Neural progenitor cell (in vitro differentiated cells): ENCODE results near the gene ZNF816. TPM values are rescaled to one million over a fixed set of nuclear protein-coding genes. Genes with fewer than 3 reads are reported as not detected.
A peak's percentile ranks its signal among the peaks of the same experiment; 100 is the strongest.
"Not testable (repeated sequence)": the region's sequence is repeated elsewhere in the genome, so short reads cannot be mapped to it uniquely, and the experiment has no call there.

ENCODE experiments used
- DNase-seq: peaks from one replicate; pipeline ENCODE4 v3.0.0-alpha.2; 2016; ENCODE audit warnings: low spot score
- H2AFZ ChIP-seq: fragments of 200-600 bp; sonication (generic); replicated peaks from 2 replicates; pipeline ENCODE4 v1.6.1; 2016; ENCODE audit warnings: antibody characterized with exemption
- H3F3A ChIP-seq: fragments of 200-600 bp; sonication (generic); 2 replicates; pipeline ENCODE4 v1.6.1; 2016; ENCODE audit warnings: antibody characterized with exemption, low read depth
- H3K27ac ChIP-seq: fragments of 200-600 bp; sonication (generic); 2 replicates; pipeline ENCODE4 v1.5.1; 2016; ENCODE audit warnings: mild to moderate bottlenecking
- H3K27me3 ChIP-seq: fragments of 200-600 bp; sonication (generic); 2 replicates; pipeline ENCODE4 v1.6.1; 2016; ENCODE audit warnings: mild to moderate bottlenecking, moderate library complexity
- H3K36me3 ChIP-seq: fragments of 200-600 bp; sonication (generic); 2 replicates; pipeline ENCODE4 v1.5.1; 2016
- H3K4me1 ChIP-seq: fragments of 200-600 bp; sonication (generic); 2 replicates; pipeline ENCODE4 v1.6.1; 2016; ENCODE audit warnings: mixed run types
- H3K4me2 ChIP-seq: fragments of 200-600 bp; sonication (generic); 2 replicates; pipeline ENCODE4 v1.6.1; 2016
- H3K4me3 ChIP-seq: fragments of 200-600 bp; sonication (generic); 2 replicates; pipeline ENCODE4 v1.5.1; 2016
- H3K79me2 ChIP-seq: fragments of 200-600 bp; sonication (generic); 2 replicates; pipeline ENCODE4 v1.6.1; 2016; ENCODE audit warnings: low read depth
- H3K9ac ChIP-seq: fragments of 200-600 bp; sonication (generic); 2 replicates; pipeline ENCODE4 v1.6.1; 2016
- H3K9me3 ChIP-seq: fragments of 200-600 bp; sonication (generic); 2 replicates; pipeline ENCODE4 v1.5.1; 2016; ENCODE audit warnings: low read depth
- H4K20me1 ChIP-seq: fragments of 200-600 bp; sonication (generic); 2 replicates; pipeline ENCODE4 v1.6.1; 2016; ENCODE audit warnings: low read depth
- H3K27ac Mint-ChIP-seq: 3 replicates; pipeline ENCODE4 v1.8.0; 2021; ENCODE audit warnings: mixed read lengths
- H3K27me3 Mint-ChIP-seq: 2 replicates; pipeline ENCODE4 v1.8.0; 2022; ENCODE audit warnings: low read depth, mild to moderate bottlenecking, inconsistent platforms, moderate library complexity, mixed read lengths; ENCODE audit not compliant: insufficient read depth
- H3K36me3 Mint-ChIP-seq: 3 replicates; pipeline ENCODE4 v1.8.0; 2021; ENCODE audit warnings: mixed read lengths
- H3K4me1 Mint-ChIP-seq: 3 replicates; pipeline ENCODE4 v1.8.0; 2021; ENCODE audit warnings: mixed read lengths
- H3K4me3 Mint-ChIP-seq: 3 replicates; pipeline ENCODE4 v1.8.0; 2021; ENCODE audit warnings: mild to moderate bottlenecking, moderate library complexity, mixed read lengths
- H3K9me3 Mint-ChIP-seq: 3 replicates; pipeline ENCODE4 v1.8.0; 2020; ENCODE audit warnings: mixed read lengths
- EZH2 ChIP-seq: fragments of 200-600 bp; sonication (generic); IDR thresholded peaks from 2 replicates; pipeline ENCODE4 v1.6.1; 2017; ENCODE audit warnings: antibody characterized with exemption, mild to moderate bottlenecking, moderate library complexity
- EZH2phosphoT487 ChIP-seq: fragments of 200-600 bp; sonication (generic); IDR thresholded peaks from 2 replicates; pipeline ENCODE4 v1.6.1; 2017; ENCODE audit warnings: antibody characterized with exemption
- total RNA-seq: library from RNA; depleted of rRNA; stranded (reverse); fragments of >200 nt; gene quantifications from 2 replicates; pipeline ENCODE4 v1.2.3, GENCODE V29; 2015; ENCODE audit warnings: low replicate concordance
- TF ChIP-seq, protein P1 (sequence below): fragments of 200-600 bp; sonication (generic); IDR thresholded peaks from 2 replicates; pipeline ENCODE4 v1.5.1; 2017; ENCODE audit warnings: antibody characterized with exemption, mild to moderate bottlenecking

Gene ZNF816
- total RNA-seq, 1 donor from 2014 or later, result 22.9 TPM

DNA sequence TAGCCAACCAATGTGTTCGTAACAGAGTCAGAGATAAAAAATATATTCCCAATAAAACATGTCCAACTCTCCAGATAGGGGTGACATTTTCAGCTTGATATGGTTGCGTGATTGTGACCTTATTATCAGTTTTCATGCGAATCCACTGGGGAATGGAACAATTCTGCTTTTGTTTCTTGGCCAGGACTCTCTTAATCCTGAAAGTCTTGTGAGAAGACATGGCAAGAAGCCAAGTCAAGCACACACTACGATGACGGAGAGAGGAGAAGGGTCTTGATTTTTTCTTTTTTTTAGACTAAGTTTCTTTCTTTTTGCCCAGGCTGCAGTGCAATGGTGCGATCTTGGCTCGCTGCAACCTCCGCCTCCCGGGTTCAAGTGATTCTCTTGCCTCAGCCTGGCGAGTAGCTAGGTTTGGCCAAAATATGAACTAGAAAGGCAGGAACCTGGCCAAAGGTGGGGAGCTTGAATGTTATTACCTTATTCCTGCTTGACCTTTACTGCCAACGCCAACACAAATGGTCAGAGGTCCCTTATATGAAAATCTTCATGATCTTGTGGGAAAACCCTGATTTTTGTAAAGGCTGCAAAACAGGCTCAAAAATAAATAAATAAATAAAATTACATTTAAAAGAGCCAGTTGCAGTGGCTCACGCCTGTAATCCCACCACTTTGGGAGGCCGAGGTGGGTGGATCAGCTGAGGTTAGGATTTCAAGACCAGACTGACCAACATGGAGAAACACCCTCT is 14.5 kb downstream of the ZNF816 start:
- no peak overlapping the region for H3K4me3 Mint-ChIP-seq
- Histone ChIP-seq H3K4me2 (no peak overlapping the region), H3K27me3 (no peaks in the 10 kb centered on the region), H3K9ac (no peak overlapping the region), H3K4me3 (no peak overlapping the region), H3K9me3 (peaks cover 29% of the 10 kb centered on the region), H3K79me2 (no peaks in the 10 kb centered on the region), H2AFZ (no peak overlapping the region), H3K4me1 (peaks cover 10% of the 10 kb centered on the region), H4K20me1 (no peaks in the 10 kb centered on the region), H3K27ac (no peak overlapping the region), H3F3A (peaks cover 36% of the 10 kb centered on the region), H3K36me3 (peaks cover 43% of the 10 kb centered on the region)
- H3K4me1 Mint-ChIP-seq, result peaks cover 3% of the 10 kb centered on the region
- H3K36me3 Mint-ChIP-seq, result peaks cover 56% of the 10 kb centered on the region
- H3K27ac Mint-ChIP-seq, result no peak overlapping the region
- no peak for DNase-seq
- peaks cover 10% of the 10 kb centered on the region for H3K27me3 Mint-ChIP-seq
- TF ChIP-seq EZH2 (no peak), EZH2phosphoT487 (no peak)
- H3K9me3 Mint-ChIP-seq, result peaks cover 71% of the 10 kb centered on the region

DNA sequence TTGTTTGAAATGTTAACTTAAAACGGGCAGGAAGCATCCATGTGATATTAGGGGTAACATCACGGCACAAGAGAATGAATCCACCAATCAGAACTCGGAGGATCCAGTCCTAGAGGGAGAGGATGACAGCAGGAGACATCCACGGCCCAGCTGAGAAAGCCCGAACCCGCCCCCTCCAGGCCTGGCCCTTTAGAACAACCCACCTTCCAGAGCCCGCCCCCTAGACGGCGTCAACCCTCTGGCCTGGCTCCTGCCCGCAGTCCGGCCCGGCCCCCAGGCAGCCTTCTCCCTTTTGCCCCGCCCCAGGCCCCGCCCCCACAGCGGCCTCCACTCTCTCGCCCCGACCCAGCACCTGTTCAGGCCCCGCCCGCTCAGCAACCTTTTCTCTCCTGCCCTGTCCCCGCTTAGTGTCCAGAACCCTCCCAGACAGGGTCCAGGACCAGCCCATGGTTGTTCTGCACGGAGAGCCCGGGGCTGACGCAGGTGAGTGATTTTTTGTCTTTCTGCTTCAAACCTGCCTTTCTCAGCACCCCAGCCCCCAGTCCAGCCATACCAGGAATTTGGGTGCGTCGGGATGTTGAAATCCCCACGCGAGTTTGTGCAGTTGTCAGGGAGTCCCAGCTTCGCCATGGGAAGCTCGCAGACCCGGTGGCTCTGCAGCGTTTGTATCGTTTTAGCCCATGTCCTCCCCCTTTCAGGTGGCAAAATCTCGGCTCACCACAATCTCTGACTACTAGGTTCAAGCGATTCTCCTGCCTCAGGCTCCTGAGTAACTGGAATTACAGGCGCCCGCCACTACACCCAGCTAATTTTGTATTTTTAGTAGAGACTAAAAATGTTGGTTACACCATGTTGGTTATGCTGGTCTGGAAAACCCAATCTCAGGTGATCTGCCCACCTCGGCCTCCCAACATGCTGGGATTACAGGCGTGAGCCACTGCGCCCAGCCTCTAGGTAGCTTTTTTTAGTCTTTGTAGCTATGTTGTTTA is 16.1 kb downstream of the ZNF816 start:
- peaks cover 10% of the 10 kb centered on the region for H3K27me3 Mint-ChIP-seq
- H3K9me3 Mint-ChIP-seq, result peaks cover 59% of the 10 kb centered on the region
- H3K36me3 ChIP-seq, result peaks cover 27% of the 10 kb centered on the region
- no peaks in the 10 kb centered on the region for H4K20me1 ChIP-seq
- no peak overlapping the region for H3K4me3 ChIP-seq
- peaks cover 11% of the 10 kb centered on the region for H3K4me1 ChIP-seq
- H3K4me2 ChIP-seq, result peak overlapping the region; percentile 25
- DNase-seq, result peak; percentile 83
- no peaks in the 10 kb centered on the region for H3K27me3 ChIP-seq
- peaks cover 28% of the 10 kb centered on the region for H3K9me3 ChIP-seq
- TF ChIP-seq, protein P1, sequence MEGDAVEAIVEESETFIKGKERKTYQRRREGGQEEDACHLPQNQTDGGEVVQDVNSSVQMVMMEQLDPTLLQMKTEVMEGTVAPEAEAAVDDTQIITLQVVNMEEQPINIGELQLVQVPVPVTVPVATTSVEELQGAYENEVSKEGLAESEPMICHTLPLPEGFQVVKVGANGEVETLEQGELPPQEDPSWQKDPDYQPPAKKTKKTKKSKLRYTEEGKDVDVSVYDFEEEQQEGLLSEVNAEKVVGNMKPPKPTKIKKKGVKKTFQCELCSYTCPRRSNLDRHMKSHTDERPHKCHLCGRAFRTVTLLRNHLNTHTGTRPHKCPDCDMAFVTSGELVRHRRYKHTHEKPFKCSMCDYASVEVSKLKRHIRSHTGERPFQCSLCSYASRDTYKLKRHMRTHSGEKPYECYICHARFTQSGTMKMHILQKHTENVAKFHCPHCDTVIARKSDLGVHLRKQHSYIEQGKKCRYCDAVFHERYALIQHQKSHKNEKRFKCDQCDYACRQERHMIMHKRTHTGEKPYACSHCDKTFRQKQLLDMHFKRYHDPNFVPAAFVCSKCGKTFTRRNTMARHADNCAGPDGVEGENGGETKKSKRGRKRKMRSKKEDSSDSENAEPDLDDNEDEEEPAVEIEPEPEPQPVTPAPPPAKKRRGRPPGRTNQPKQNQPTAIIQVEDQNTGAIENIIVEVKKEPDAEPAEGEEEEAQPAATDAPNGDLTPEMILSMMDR, result no peak
- TF ChIP-seq EZH2phosphoT487 (no peak), EZH2 (no peak)
- H3F3A ChIP-seq, result peaks cover 51% of the 10 kb centered on the region
- H3K9ac ChIP-seq, result no peak overlapping the region
- no peak overlapping the region for H3K4me3 Mint-ChIP-seq
- H3K4me1 Mint-ChIP-seq, result peaks cover 5% of the 10 kb centered on the region
- H3K36me3 Mint-ChIP-seq, result peaks cover 40% of the 10 kb centered on the region
- no peaks in the 10 kb centered on the region for H3K79me2 ChIP-seq
- H3K27ac Mint-ChIP-seq, result no peak overlapping the region
- H3K27ac ChIP-seq, result no peak overlapping the region
- no peak overlapping the region for H2AFZ ChIP-seq

DNA sequence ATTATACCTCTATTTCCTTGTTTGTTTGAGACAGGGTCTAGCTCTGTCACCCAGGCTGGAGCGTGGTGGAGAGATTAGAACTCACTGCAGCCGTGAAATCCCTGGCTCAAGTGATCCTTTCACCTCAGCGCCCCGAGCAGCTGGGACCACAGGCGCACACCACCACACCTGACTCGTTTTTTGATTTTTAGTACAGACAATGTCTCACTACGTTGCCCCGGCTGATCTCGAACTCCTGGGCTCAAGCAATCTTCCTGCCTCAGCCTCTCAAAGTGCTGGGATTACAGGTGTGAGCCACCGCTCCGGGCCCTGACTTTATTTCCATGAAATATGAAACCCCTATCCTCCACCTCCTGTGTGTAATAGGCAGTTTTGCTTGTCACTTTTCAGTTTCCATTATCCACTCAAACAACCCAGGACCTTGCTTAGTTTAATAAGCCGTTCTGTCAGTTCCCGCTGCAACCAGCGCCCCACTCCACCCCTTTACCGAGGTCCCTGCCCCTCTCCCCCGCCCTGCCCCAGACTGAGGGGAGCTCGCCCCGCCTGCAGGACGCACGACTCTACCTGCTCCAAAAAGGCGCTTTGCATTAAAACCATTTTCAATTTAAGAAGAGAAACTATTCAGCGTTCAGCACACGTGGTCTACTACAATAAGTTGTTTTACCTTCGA is 16.9 kb downstream of the ZNF816 start:
- Mint-ChIP-seq H3K4me3 (no peak overlapping the region), H3K36me3 (peaks cover 34% of the 10 kb centered on the region), H3K27ac (no peak overlapping the region), H3K4me1 (peaks cover 10% of the 10 kb centered on the region), H3K27me3 (peaks cover 13% of the 10 kb centered on the region), H3K9me3 (peaks cover 53% of the 10 kb centered on the region)
- no peak for DNase-seq
- peak overlapping the region; percentile 25 for H3K4me2 ChIP-seq
- H3K27ac ChIP-seq, result no peak overlapping the region
- H3K9me3 ChIP-seq, result peaks cover 20% of the 10 kb centered on the region
- TF ChIP-seq EZH2phosphoT487 (no peak), EZH2 (no peak)
- TF ChIP-seq, protein P1, result no peak
- peaks cover 19% of the 10 kb centered on the region for H3K36me3 ChIP-seq
- H3K4me3 ChIP-seq, result no peak overlapping the region
- H4K20me1 ChIP-seq, result no peaks in the 10 kb centered on the region
- no peaks in the 10 kb centered on the region for H3K27me3 ChIP-seq
- peaks cover 11% of the 10 kb centered on the region for H3K4me1 ChIP-seq
- no peak overlapping the region for H2AFZ ChIP-seq
- peaks cover 3% of the 10 kb centered on the region for H3K79me2 ChIP-seq
- peaks cover 54% of the 10 kb centered on the region for H3F3A ChIP-seq
- no peak overlapping the region for H3K9ac ChIP-seq

DNA sequence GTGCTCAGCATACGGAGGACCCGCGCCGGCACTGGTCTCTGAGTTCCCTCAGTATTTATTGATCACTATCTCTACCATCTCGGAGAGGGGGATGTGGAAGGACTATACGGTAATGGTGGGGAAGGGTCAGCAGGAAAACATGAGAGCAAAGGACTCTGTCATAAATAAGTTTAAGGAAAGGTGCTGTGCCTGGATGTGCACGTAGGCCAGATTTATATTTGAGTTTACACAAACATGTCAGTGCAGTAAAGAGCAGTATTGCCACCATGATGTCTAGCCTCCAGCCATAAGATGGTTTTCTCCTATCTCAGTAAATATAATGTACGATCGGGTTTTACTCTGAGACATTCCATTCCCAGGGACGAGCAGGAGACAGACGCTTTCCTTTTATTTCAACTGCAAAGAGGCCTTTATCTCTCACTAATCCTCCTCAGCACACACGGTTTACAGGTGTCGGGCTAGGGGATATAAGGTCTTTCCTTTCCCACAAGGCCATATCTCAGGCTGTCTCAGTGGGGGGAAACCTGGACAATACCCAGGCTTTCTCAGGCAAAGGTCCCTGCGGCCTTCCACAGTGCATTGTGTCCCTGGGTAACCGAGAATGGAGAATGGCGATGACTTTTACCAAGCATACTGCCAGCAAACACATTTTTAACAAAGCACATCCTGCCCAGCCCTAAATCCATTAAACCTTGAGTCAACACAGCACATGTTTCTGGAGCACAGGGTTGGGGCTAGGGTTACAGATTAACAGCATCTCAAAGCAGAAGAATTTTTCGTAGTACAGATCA is 17.8 kb downstream of the ZNF816 start:
- peaks cover 11% of the 10 kb centered on the region for H3K9me3 ChIP-seq
- H3K36me3 ChIP-seq, H4K20me1 ChIP-seq, H3K27me3 ChIP-seq, H2AFZ ChIP-seq, H3K27ac Mint-ChIP-seq, H3K4me3 Mint-ChIP-seq, H3K9ac ChIP-seq, H3K27ac ChIP-seq, H3K4me3 ChIP-seq: not testable (repeated sequence)
- peak; percentile 54 for DNase-seq
- Mint-ChIP-seq H3K9me3 (peaks cover 44% of the 10 kb centered on the region), H3K36me3 (peaks cover 25% of the 10 kb centered on the region), H3K27me3 (peaks cover 13% of the 10 kb centered on the region), H3K4me1 (peaks cover 10% of the 10 kb centered on the region)
- H3K79me2 ChIP-seq, result peaks cover 11% of the 10 kb centered on the region
- peak overlapping the region; percentile 19 for H3K4me2 ChIP-seq
- H3F3A ChIP-seq, result peaks cover 54% of the 10 kb centered on the region
- H3K4me1 ChIP-seq, result peaks cover 11% of the 10 kb centered on the region
